Measurements from ENCODE around the gene DLGAP1.

The DLGAP1 gene

GRCh38 chr18:3466872-3467271 is 988.2 kb downstream of the DLGAP1 start:
- no peak for DNase-seq (ENCODE audit: low read depth)

GRCh38 chr18:3466045-3466444 is 989.1 kb downstream of the DLGAP1 start:
- DNase-seq (ENCODE audit: low read depth), result no peak

GRCh38 chr18:3463051-3463450 is 992.1 kb downstream of the DLGAP1 start:
- no peak for DNase-seq (ENCODE audit: low read depth)

- DNase-seq (ENCODE audit: low read depth), result no peak
Observed at GRCh38 chr18:3461704-3462103, 993.4 kb downstream of the DLGAP1 start.

GRCh38 chr18:3460823-3461398 is 994.2 kb downstream of the DLGAP1 start:
- no peak for DNase-seq (ENCODE audit: low read depth)

GRCh38 chr18:3458952-3459853 is 995.9 kb downstream of the DLGAP1 start:
- no peak for DNase-seq (ENCODE audit: low read depth)

- no peak for DNase-seq (ENCODE audit: low read depth)
Observed at GRCh38 chr18:3458378-3458777, 996.7 kb downstream of the DLGAP1 start.

- no peak for DNase-seq (ENCODE audit: low read depth)
Observed at GRCh38 chr18:3457261-3457724, 997.8 kb downstream of the DLGAP1 start.

- no peak for DNase-seq (ENCODE audit: low read depth)
Observed at GRCh38 chr18:3456686-3457069, 998.4 kb downstream of the DLGAP1 start.

GRCh38 chr18:3455907-3456685 is 999.0 kb downstream of the DLGAP1 start:
- DNase-seq (ENCODE audit: low read depth), result no peak

GRCh38 chr18:3455090-3455635 is 999.9 kb downstream of the DLGAP1 start:
- no peak for DNase-seq (ENCODE audit: low read depth)

- DNase-seq (ENCODE audit: low read depth), result no peak
Observed at GRCh38 chr18:3454365-3455089, 1000.6 kb downstream of the DLGAP1 start.

- DNase-seq (ENCODE audit: low read depth), result no peak
Observed at GRCh38 chr18:3453540-3454364, 1001.4 kb downstream of the DLGAP1 start.

- no peak for DNase-seq (ENCODE audit: low read depth)
Observed at GRCh38 chr18:3452750-3453539, 1002.2 kb downstream of the DLGAP1 start.

GRCh38 chr18:3451989-3452749 is 1002.9 kb downstream of the DLGAP1 start:
- no peak for DNase-seq (ENCODE audit: low read depth)

GRCh38 chr18:3451183-3451988 is 1003.7 kb downstream of the DLGAP1 start:
- DNase-seq (ENCODE audit: low read depth), result no peak

- DNase-seq (ENCODE audit: low read depth), result no peak
Observed at GRCh38 chr18:3450799-3451182, 1004.3 kb downstream of the DLGAP1 start.
